Osteoblast (primary cell): ENCODE results near the gene USP7. TPM values are rescaled to one million over a fixed set of nuclear protein-coding genes. Genes with fewer than 3 reads are reported as not detected.

Experiments
- DNase-seq: peaks from one replicate; pipeline ENCODE4 v3.0.0; 2011; ENCODE audit warnings: low spot score, mixed read lengths; ENCODE audit not compliant: insufficient read length; ENCODE audit errors: missing footprints
- H2AFZ ChIP-seq: 2 replicates; pipeline ENCODE4 v1.6.0; 2011; ENCODE audit warnings: mild to moderate bottlenecking, low read length
- H3K27ac ChIP-seq: 2 replicates; pipeline ENCODE4 v1.5.1; 2011; ENCODE audit warnings: mild to moderate bottlenecking, low read depth, low read length, moderate library complexity
- H3K27me3 ChIP-seq: 2 replicates; pipeline ENCODE4 v1.6.0; 2012; ENCODE audit warnings: mild to moderate bottlenecking, control low read depth, inconsistent platforms, low read length, moderate library complexity; ENCODE audit not compliant: insufficient read depth
- H3K36me3 ChIP-seq: 2 replicates; pipeline ENCODE4 v1.5.1; 2011; ENCODE audit warnings: mild to moderate bottlenecking, low read length, control low read depth, moderate library complexity; ENCODE audit not compliant: insufficient read depth
- H3K4me1 ChIP-seq: 2 replicates; pipeline ENCODE4 v1.5.1; 2011; ENCODE audit warnings: mild to moderate bottlenecking, low read length, control low read depth, moderate library complexity; ENCODE audit not compliant: insufficient read depth
- H3K4me2 ChIP-seq: 2 replicates; pipeline ENCODE4 v1.6.0; 2011; ENCODE audit warnings: mild to moderate bottlenecking, low read length; ENCODE audit not compliant: insufficient read depth
- H3K4me3 ChIP-seq: fragments of 200-600 bp; sonication (generic); 3 replicates; pipeline ENCODE4 v1.5.1; 2012; ENCODE audit warnings: mild to moderate bottlenecking, low read length, inconsistent platforms; ENCODE audit not compliant: insufficient read depth
- H3K79me2 ChIP-seq: 2 replicates; pipeline ENCODE4 v1.6.0; 2012; ENCODE audit warnings: mild to moderate bottlenecking, low read length, control low read depth, inconsistent platforms; ENCODE audit not compliant: insufficient read depth
- H3K9me3 ChIP-seq: 2 replicates; pipeline ENCODE4 v1.5.1; 2011; ENCODE audit warnings: low read depth, low read length, control low read depth
- H4K20me1 ChIP-seq: 2 replicates; pipeline ENCODE4 v1.6.0; 2012; ENCODE audit warnings: mild to moderate bottlenecking, low read length, control low read depth; ENCODE audit not compliant: insufficient read depth
- CTCF ChIP-seq: IDR thresholded peaks from 2 replicates; pipeline ENCODE4 v1.5.1; 2011; ENCODE audit warnings: mild to moderate bottlenecking, low read depth, low read length, moderate library complexity; ENCODE audit errors: extremely low read depth
- total RNA-seq: library from RNA; depleted of rRNA; stranded (reverse); fragments of >200 nt; gene quantifications from 2 replicates; pipeline ENCODE4 v1.2.3, GENCODE V29; 2012

Gene USP7
- total RNA-seq, 1 donor, result 51.4 TPM

- Histone ChIP-seq H2AFZ (no peak overlapping the region), H3K27ac (no peak overlapping the region), H3K4me3 (no peak overlapping the region), H3K4me1 (peaks cover 6% of the 10 kb centered on the region), H3K9me3 (no peaks in the 10 kb centered on the region), H3K36me3 (peaks cover 93% of the 10 kb centered on the region), H3K27me3 (no peaks in the 10 kb centered on the region), H3K4me2 (no peak overlapping the region), H4K20me1 (peaks cover 10% of the 10 kb centered on the region), H3K79me2 (peaks cover 7% of the 10 kb centered on the region)
- TF ChIP-seq CTCF, result no peak
- no peak for DNase-seq
Observed at GRCh38 chr16:8904018-8904430, 59.7 kb downstream of the USP7 start.

DNA sequence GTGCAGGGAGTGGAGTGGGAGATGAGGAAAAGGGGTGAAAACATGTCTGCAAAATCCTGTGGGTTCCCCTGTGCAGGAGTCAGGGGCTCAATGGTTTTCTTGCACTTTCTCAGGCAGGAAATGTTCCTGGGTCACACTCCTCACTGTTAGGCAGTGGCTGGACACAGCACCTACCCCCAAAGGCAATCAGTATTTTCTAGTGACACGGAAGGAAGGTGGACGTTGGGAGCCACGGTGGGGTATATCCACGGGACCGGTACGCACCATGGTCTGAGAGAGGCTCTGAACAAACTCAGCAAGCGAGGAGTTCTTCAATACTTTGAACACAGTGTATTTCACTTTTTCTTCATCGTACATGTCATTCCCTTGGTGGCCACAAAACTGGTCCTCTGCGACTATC is 60.7 kb downstream of the USP7 start:
- no peaks in the 10 kb centered on the region for H3K79me2 ChIP-seq
- no peak overlapping the region for H3K4me3 ChIP-seq
- no peak for DNase-seq
- no peak overlapping the region for H3K27ac ChIP-seq
- no peak for TF ChIP-seq CTCF
- no peak overlapping the region for H2AFZ ChIP-seq
- H3K4me1 ChIP-seq, result peaks cover 6% of the 10 kb centered on the region
- peaks cover 94% of the 10 kb centered on the region for H3K36me3 ChIP-seq
- no peaks in the 10 kb centered on the region for H3K9me3 ChIP-seq
- no peak overlapping the region for H3K4me2 ChIP-seq
- peaks cover 10% of the 10 kb centered on the region for H4K20me1 ChIP-seq
- no peaks in the 10 kb centered on the region for H3K27me3 ChIP-seq

DNA sequence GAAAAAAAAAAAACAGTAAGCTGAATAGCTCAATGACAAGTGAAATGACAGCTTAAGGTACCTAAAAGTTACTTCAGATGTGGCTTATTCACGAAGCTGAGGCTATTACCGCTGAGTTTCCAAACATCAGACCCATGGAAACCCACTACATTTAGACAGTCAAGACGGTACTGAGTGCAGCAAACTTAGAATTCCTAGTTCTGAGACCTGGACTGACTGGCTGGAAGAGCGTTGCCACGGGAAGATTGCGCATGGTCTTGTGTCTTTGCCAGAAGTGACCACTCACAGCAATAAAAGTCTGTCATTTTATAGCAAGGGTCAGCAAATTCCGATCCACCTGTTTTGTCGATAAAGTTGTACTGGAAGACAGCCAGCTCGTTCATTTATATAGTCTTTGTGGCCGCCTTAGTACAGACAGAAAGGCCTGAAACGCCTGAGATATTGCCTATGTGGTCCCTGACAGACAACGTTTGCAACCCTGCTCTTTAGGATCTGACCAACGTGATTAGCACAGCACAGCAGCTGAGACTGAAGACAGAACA is 62.3 kb downstream of the USP7 start:
- no peak for DNase-seq
- no peaks in the 10 kb centered on the region for H3K27me3 ChIP-seq
- no peak overlapping the region for H3K27ac ChIP-seq
- no peak overlapping the region for H2AFZ ChIP-seq
- peaks cover 10% of the 10 kb centered on the region for H4K20me1 ChIP-seq
- no peaks in the 10 kb centered on the region for H3K79me2 ChIP-seq
- H3K9me3 ChIP-seq, result no peaks in the 10 kb centered on the region
- H3K36me3 ChIP-seq, result peaks cover 92% of the 10 kb centered on the region
- no peak overlapping the region for H3K4me2 ChIP-seq
- TF ChIP-seq CTCF, result no peak
- H3K4me1 ChIP-seq, result no peaks in the 10 kb centered on the region
- H3K4me3 ChIP-seq, result no peak overlapping the region

- Histone ChIP-seq H4K20me1 (peaks cover 9% of the 10 kb centered on the region), H3K9me3 (no peaks in the 10 kb centered on the region), H3K27ac (no peak overlapping the region), H3K4me2 (no peak overlapping the region), H3K79me2 (no peaks in the 10 kb centered on the region), H3K4me3 (no peak overlapping the region), H3K36me3 (peaks cover 90% of the 10 kb centered on the region), H2AFZ (no peak overlapping the region), H3K4me1 (no peaks in the 10 kb centered on the region), H3K27me3 (no peaks in the 10 kb centered on the region)
- DNase-seq, result no peak
- no peak for TF ChIP-seq CTCF
Observed at GRCh38 chr16:8900343-8900742, 63.4 kb downstream of the USP7 start.
